Smooth muscle cell (in vitro differentiated cells): Measurements from ENCODE around the gene LIX1. TPM values are rescaled to one million over a fixed set of nuclear protein-coding genes. Genes with fewer than 3 reads are reported as not detected.
A peak's percentile ranks its signal among the peaks of the same experiment; 100 is the strongest.

Experiments used
- DNase-seq: peaks from one replicate; lab custom pipeline; 2025; ENCODE audit not compliant: unreplicated experiment; lab: John Stamatoyannopoulos, UW
- H2AFZ ChIP-seq: fragments of 200-600 bp; sonication (generic); 2 replicates; pipeline ENCODE4 v1.6.0; 2016; ENCODE audit warnings: antibody characterized with exemption, low read depth, mild to moderate bottlenecking
- H3F3A ChIP-seq: fragments of 200-600 bp; sonication (generic); 2 replicates; pipeline ENCODE4 v1.6.0; 2017; ENCODE audit warnings: antibody characterized with exemption, low read depth
- H3K27ac ChIP-seq: fragments of 200-600 bp; sonication (generic); 2 replicates; pipeline ENCODE4 v1.5.1; 2016; ENCODE audit warnings: low read depth, mild to moderate bottlenecking
- H3K27me3 ChIP-seq: fragments of 200-600 bp; sonication (generic); 2 replicates; pipeline ENCODE4 v1.6.1; 2016; ENCODE audit warnings: low read depth, mild to moderate bottlenecking
- H3K36me3 ChIP-seq: fragments of 200-600 bp; sonication (generic); 2 replicates; pipeline ENCODE4 v1.5.1; 2016; ENCODE audit warnings: low read depth
- H3K4me1 ChIP-seq: fragments of 200-600 bp; sonication (generic); 2 replicates; pipeline ENCODE4 v1.5.1; 2016; ENCODE audit warnings: low read depth
- H3K4me2 ChIP-seq: fragments of 200-600 bp; sonication (generic); 2 replicates; pipeline ENCODE4 v1.6.0; 2016; ENCODE audit warnings: mild to moderate bottlenecking
- H3K4me3 ChIP-seq: fragments of 200-600 bp; sonication (generic); 2 replicates; pipeline ENCODE4 v1.5.1; 2016; ENCODE audit warnings: mild to moderate bottlenecking
- H3K79me2 ChIP-seq: fragments of 200-600 bp; sonication (generic); 2 replicates; pipeline ENCODE4 v1.6.0; 2016; ENCODE audit warnings: low read depth, mild to moderate bottlenecking
- H3K9ac ChIP-seq: fragments of 200-600 bp; sonication (generic); 2 replicates; pipeline ENCODE4 v1.6.0; 2016; ENCODE audit warnings: low read depth
- H3K9me3 ChIP-seq: fragments of 200-600 bp; sonication (generic); replicated peaks from 2 replicates; pipeline ENCODE4 v1.5.1; 2016; ENCODE audit warnings: low read depth
- H4K20me1 ChIP-seq: fragments of 200-600 bp; sonication (generic); 2 replicates; pipeline ENCODE4 v1.6.0; 2016; ENCODE audit warnings: low read depth
- CTCF ChIP-seq: fragments of 200-600 bp; sonication (generic); IDR thresholded peaks from 2 replicates; pipeline ENCODE4 v1.5.1; 2017; ENCODE audit warnings: borderline replicate concordance, mild to moderate bottlenecking, antibody characterized with exemption; ENCODE audit not compliant: insufficient read depth, poor library complexity, severe bottlenecking
- WGBS: methylation state at CpG from one replicate; pipeline ENCODE4 v1.1.7; 2016; ENCODE audit warnings: low lambda C conversion rate; 5-methylcytosine and 5-hydroxymethylcytosine counted together
- polyA plus RNA-seq: library from polyadenylated mRNA; unstranded; fragments of >200 nt; fragmentation: Nextera tagmentation; extraction: Ambion mirVana; gene quantifications from 2 replicates; pipeline ENCODE4 v1.2.1, GENCODE V29; 2016
- total RNA-seq: library from RNA; depleted of rRNA; stranded (reverse); fragments of >200 nt; gene quantifications from 2 replicates; pipeline ENCODE4 v1.2.3, GENCODE V29; 2014

LIX1 gene
- total and polyA plus RNA-seq, 2 experiments from 2014 or later, result 20.1 to 21.8 TPM

GRCh38 chr5:97072696-97073095 lies 69.7 kb downstream of the LIX1 start:
- Histone ChIP-seq H2AFZ (peak overlapping the region; percentile 62), H3K27ac (no peak overlapping the region), H3K27me3 (no peaks in the 10 kb centered on the region), H3F3A (peaks cover 8% of the 10 kb centered on the region), H3K9ac (no peak overlapping the region), H3K79me2 (no peaks in the 10 kb centered on the region), H4K20me1 (no peaks in the 10 kb centered on the region), H3K9me3 (no peaks in the 10 kb centered on the region), H3K36me3 (no peaks in the 10 kb centered on the region), H3K4me1 (no peaks in the 10 kb centered on the region), H3K4me3 (no peak overlapping the region), H3K4me2 (peak overlapping the region; percentile 59)
- TF ChIP-seq CTCF, result no peak
- DNase-seq, result no peak
- WGBS, result 57% methylated on average over 2 of the region's 2 CpGs

- no peaks in the 10 kb centered on the region for H3K4me1 ChIP-seq
- peak overlapping the region; percentile 59 for H3K4me2 ChIP-seq
- H3K79me2 ChIP-seq, result no peaks in the 10 kb centered on the region
- DNase-seq, result no peak
- H3K27ac ChIP-seq, result no peak overlapping the region
- H3K9ac ChIP-seq, result no peak overlapping the region
- no peak overlapping the region for H3K4me3 ChIP-seq
- no peaks in the 10 kb centered on the region for H4K20me1 ChIP-seq
- peak overlapping the region; percentile 62 for H2AFZ ChIP-seq
- H3F3A ChIP-seq, result peaks cover 12% of the 10 kb centered on the region
- TF ChIP-seq CTCF, result no peak
- H3K9me3 ChIP-seq, result no peaks in the 10 kb centered on the region
- WGBS, result 83% methylated on average over 4 of the region's 4 CpGs
- H3K27me3 ChIP-seq, result no peaks in the 10 kb centered on the region
- no peaks in the 10 kb centered on the region for H3K36me3 ChIP-seq
These were observed 70.4 kb downstream of the LIX1 start for GRCh38 chr5:97071993-97072392.

GRCh38 chr5:97071101-97071500 lies 71.3 kb downstream of the LIX1 start:
- Histone ChIP-seq H3K4me1 (no peaks in the 10 kb centered on the region), H3K36me3 (no peaks in the 10 kb centered on the region), H3K9me3 (no peaks in the 10 kb centered on the region), H3K4me3 (no peak overlapping the region), H2AFZ (no peak overlapping the region), H3K27me3 (no peaks in the 10 kb centered on the region), H3K4me2 (no peak overlapping the region), H3K27ac (no peak overlapping the region), H3K9ac (no peak overlapping the region), H3K79me2 (no peaks in the 10 kb centered on the region), H4K20me1 (no peaks in the 10 kb centered on the region), H3F3A (peaks cover 12% of the 10 kb centered on the region)
- 52% methylated on average over 8 of the region's 8 CpGs for WGBS
- no peak for DNase-seq
- no peak for TF ChIP-seq CTCF

GRCh38 chr5:97070234-97070633 lies 72.2 kb downstream of the LIX1 start:
- DNase-seq, result no peak
- Histone ChIP-seq H3K27ac (no peak overlapping the region), H3F3A (peaks cover 12% of the 10 kb centered on the region), H3K27me3 (no peaks in the 10 kb centered on the region), H3K4me1 (no peaks in the 10 kb centered on the region), H2AFZ (no peak overlapping the region), H3K79me2 (no peaks in the 10 kb centered on the region), H3K36me3 (no peaks in the 10 kb centered on the region), H3K9ac (no peak overlapping the region), H3K9me3 (no peaks in the 10 kb centered on the region), H4K20me1 (no peaks in the 10 kb centered on the region), H3K4me2 (no peak overlapping the region), H3K4me3 (no peak overlapping the region)
- TF ChIP-seq CTCF, result no peak
